HepG2 (cell line): ENCODE results near the gene FHIT. TPM values are rescaled to one million over a fixed set of nuclear protein-coding genes. Genes with fewer than 3 reads are reported as not detected.
A peak's percentile ranks its signal among the peaks of the same experiment; 100 is the strongest.

Experiments
- ATAC-seq: fragments of 200-7000 bp; cut with Tn5 transposase; 3 replicates; pipeline ENCODE4 v1.9.1; 2020; ENCODE audit warnings: mild to moderate bottlenecking, moderate library complexity
- BruUV-seq: library from RNA; stranded (reverse); fragments of 400-500 nt; replicated peaks from 2 replicates; lab custom pipeline; 2021; lab: Mats Ljungman, UMichigan
- CTCF ChIA-PET: fragments of 300-600 bp; formaldehyde crosslinking; extraction: SDS; loops from one replicate; lab custom pipeline; 2021; ENCODE audit warnings: low total read pairs, inconsistent platforms, low intra/inter-chr PET ratio; lab: Yijun Ruan, JAX
- POLR2A ChIA-PET: fragments of 350-600 bp; sonication (Branson Sonifier 250); formaldehyde crosslinking; loops from one replicate; lab custom pipeline; 2020; ENCODE audit warnings: antibody characterized with exemption, inconsistent platforms; lab: Yijun Ruan, JAX
- DNase-seq: peaks from one replicate; pipeline ENCODE4 v3.0.0-alpha.2; 2015; ENCODE audit warnings: low spot score
- FAIRE-seq: peaks from 3 replicates; lab custom pipeline; 2011; peaks lifted over from hg19 to GRCh38; lab: Jason Lieb, UNC
- H2AFZ ChIP-seq: one replicate; pipeline ENCODE4 v1.6.1; 2011; ENCODE audit warnings: low read length, inconsistent platforms
- H3K27ac ChIP-seq: fragments of 300-600 bp; 3 replicates; pipeline ENCODE4 v1.8.0; 2011; ENCODE audit warnings: mixed run types, mild to moderate bottlenecking, mixed read lengths, low read length, inconsistent platforms; ENCODE audit not compliant: insufficient read depth; ENCODE audit errors: extremely low read length
- H3K27me3 ChIP-seq, 2 experiments: fragments of 200-600 bp in 1 of 2; 2 replicates in 1 of 2; 3 replicates in 1 of 2; pipeline versions ENCODE4 v1.6.0 to v1.8.0; 2011; ENCODE audit warnings: low read length in 2 of 2, mild to moderate bottlenecking in 2 of 2, moderate library complexity in 2 of 2, inconsistent platforms in 1 of 2; ENCODE audit not compliant: insufficient read depth in 2 of 2, control insufficient read depth in 1 of 2
- H3K36me3 ChIP-seq, 2 experiments: fragments of 200-600 bp in 1 of 2; replicated peaks in 1 of 2; 2 replicates in 1 of 2; 3 replicates in 1 of 2; pipeline versions ENCODE4 v1.5.1 to v1.8.0; 2011; ENCODE audit warnings: low read length in 2 of 2, inconsistent platforms in 1 of 2; ENCODE audit not compliant: insufficient read depth in 2 of 2, control insufficient read depth in 1 of 2
- H3K4me1 ChIP-seq: 2 replicates; pipeline ENCODE4 v1.5.1; 2012; ENCODE audit warnings: low read length, inconsistent platforms; ENCODE audit not compliant: insufficient read depth
- H3K4me2 ChIP-seq: 2 replicates; pipeline ENCODE4 v1.6.0; 2011; ENCODE audit warnings: low read depth, low read length, inconsistent platforms
- H3K4me3 ChIP-seq, 3 experiments: fragments of 200-600 bp in 1 of 3; sonication (generic), shearing (Covaris generic) in 1 of 3; replicated peaks in 1 of 3; 2 replicates each; pipeline ENCODE4 v1.5.1; 2011 to 2016; ENCODE audit warnings: low read length in 3 of 3, inconsistent platforms in 2 of 3, low read depth in 2 of 3, mild to moderate bottlenecking in 2 of 3, control low read depth in 1 of 3, mixed read lengths in 1 of 3; ENCODE audit not compliant: insufficient read depth in 1 of 3
- H3K79me2 ChIP-seq: one replicate; pipeline ENCODE4 v1.6.1; 2011; ENCODE audit warnings: low read length, inconsistent platforms; ENCODE audit not compliant: insufficient read depth
- H3K9ac ChIP-seq: 2 replicates; pipeline ENCODE4 v1.6.0; 2011; ENCODE audit warnings: mild to moderate bottlenecking, low read depth, low read length, inconsistent platforms; ENCODE audit not compliant: insufficient read depth
- H3K9me3 ChIP-seq: 2 replicates; pipeline ENCODE4 v1.5.1; 2012; ENCODE audit warnings: mild to moderate bottlenecking, low read length
- H4K20me1 ChIP-seq: 2 replicates; pipeline ENCODE4 v1.6.0; 2011; ENCODE audit warnings: inconsistent platforms, mild to moderate bottlenecking, low read length, moderate library complexity; ENCODE audit not compliant: insufficient read depth
- ETV6 ChIP-seq: sonication (generic); formaldehyde crosslinking; conservative IDR thresholded peaks from 2 replicates; pipeline ENCODE4 v1.4.0; 2020; ENCODE audit warnings: missing genetic modification reagents
- HIVEP1 ChIP-seq: sonication (generic); formaldehyde crosslinking; IDR thresholded peaks from 2 replicates; pipeline ENCODE4 v1.4.0; 2020; ENCODE audit warnings: mild to moderate bottlenecking, missing genetic modification reagents
- SMC3 ChIP-seq: IDR thresholded peaks from 2 replicates; pipeline ENCODE4 v1.6.1; 2011; ENCODE audit warnings: low read length, improper control_type of control experiment
- THRA ChIP-seq: sonication (generic); formaldehyde crosslinking; IDR thresholded peaks from 2 replicates; pipeline ENCODE4 v1.4.0; 2020; ENCODE audit warnings: missing genetic modification reagents, borderline replicate concordance
- TSC22D2 ChIP-seq: sonication (generic); formaldehyde crosslinking; IDR thresholded peaks from 2 replicates; pipeline ENCODE4 v1.5.1; 2020; ENCODE audit warnings: missing genetic modification reagents, mild to moderate bottlenecking, borderline replicate concordance
- ZBTB4 ChIP-seq: sonication (generic); formaldehyde crosslinking; IDR thresholded peaks from 2 replicates; pipeline ENCODE4 v1.4.0; 2020; ENCODE audit warnings: missing genetic modification reagents, mild to moderate bottlenecking, borderline replicate concordance
- ZNF235 ChIP-seq: sonication (generic); formaldehyde crosslinking; IDR thresholded peaks from 2 replicates; pipeline ENCODE4 v1.8.1; 2023; ENCODE audit warnings: mild to moderate bottlenecking, missing genetic modification reagents, borderline replicate concordance
- ZNF251 ChIP-seq: sonication (generic); formaldehyde crosslinking; IDR thresholded peaks from 2 replicates; pipeline ENCODE4 v1.9.0; 2021; ENCODE audit warnings: mild to moderate bottlenecking, missing genetic modification reagents
- ZNF782 ChIP-seq: sonication (generic); formaldehyde crosslinking; IDR thresholded peaks from 2 replicates; pipeline ENCODE4 v1.4.0; 2020; ENCODE audit warnings: missing genetic modification reagents, mild to moderate bottlenecking, borderline replicate concordance
- in situ Hi-C: cut with HindIII; loops from 2 replicates; pipeline ENCODE4 v1.10.0; 2017; ENCODE audit warnings: low pct_unique_long_range_greater_than_20kb; ENCODE audit not compliant: extremely low pct_ligation_motif_present
- intact Hi-C: fragments of 100-400 bp; cut with micrococcal nuclease; formaldehyde crosslinking; loops from one replicate; pipeline ENCODE4 v1.10.0; 2022; ENCODE audit not compliant: unreplicated experiment
- polyA plus RNA-seq, 8 experiments: library from polyadenylated mRNA; depleted of rRNA in 3 of 8; stranded (reverse) in 7 of 8; unstranded in 1 of 8; fragments of >200 nt; fragmentation: Illumina TruSeq in 4 of 8; extraction: Trizol in 4 of 8; gene quantifications; 2 replicates each; pipeline versions ENCODE4 v1.2.1 to v1.2.3, GENCODE V29; 2011 to 2016; ENCODE audit warnings: low read depth in 4 of 8, missing spikeins in 1 of 8, mixed read lengths in 1 of 8; ENCODE audit not compliant: insufficient read depth in 1 of 8
- total RNA-seq, 5 experiments: library from RNA; depleted of rRNA; stranded (reverse); fragments of >200 nt; fragmentation: Illumina TruSeq; extraction: Trizol; gene quantifications; 2 replicates each; pipeline ENCODE4 v1.2.3, GENCODE V29; 2016; ENCODE audit warnings: low read depth in 1 of 5
- TF ChIP-seq, protein P1 (sequence below): conservative IDR thresholded peaks from 2 replicates; pipeline ENCODE4 v1.6.1; 2018; ENCODE audit warnings: missing genetic modification reagents
- TF ChIP-seq, protein P2 (sequence below): sonication (generic); formaldehyde crosslinking; IDR thresholded peaks from 2 replicates; pipeline ENCODE4 v1.5.0; 2020; ENCODE audit warnings: mild to moderate bottlenecking, missing genetic modification reagents
- TF ChIP-seq, protein P3 (sequence below): sonication (generic); formaldehyde crosslinking; IDR thresholded peaks from 2 replicates; pipeline ENCODE4 v1.5.0; 2020; ENCODE audit warnings: mild to moderate bottlenecking, missing genetic modification reagents, moderate library complexity

FHIT gene
- total and polyA plus RNA-seq, 2 of the 13 experiments (the other 11 are each of a cell fraction or from before 2014, with no cell fraction given), result 4.0 to 4.6 TPM

DNA sequence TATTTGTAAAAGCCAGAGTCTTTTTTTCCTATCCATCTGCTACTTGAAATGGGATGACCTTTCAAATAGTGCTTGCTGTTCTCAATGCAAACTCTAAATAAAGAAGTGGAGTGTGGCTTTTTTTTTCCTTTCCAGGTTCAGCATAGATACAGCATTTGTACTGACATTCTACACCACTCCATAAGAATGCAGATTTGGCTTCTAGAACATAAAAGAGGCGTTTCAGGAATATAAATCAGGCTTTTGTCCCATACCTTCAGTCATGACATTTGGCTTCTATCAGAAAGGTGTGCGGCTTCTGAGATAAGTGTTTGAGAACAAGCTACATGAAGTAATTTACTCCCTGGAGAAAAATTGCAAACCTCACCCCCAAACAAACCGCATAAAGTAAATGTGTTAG, 553.1 kb downstream of the FHIT start (continued):
- no peak for TF ChIP-seq ZNF782 (CRISPR knock-in tag)
- no peak for TF ChIP-seq ZNF235 (CRISPR knock-in tag)
- no peak for TF ChIP-seq SMC3
- TF ChIP-seq TSC22D2 (CRISPR knock-in tag), result no peak
- TF ChIP-seq, protein P1, sequence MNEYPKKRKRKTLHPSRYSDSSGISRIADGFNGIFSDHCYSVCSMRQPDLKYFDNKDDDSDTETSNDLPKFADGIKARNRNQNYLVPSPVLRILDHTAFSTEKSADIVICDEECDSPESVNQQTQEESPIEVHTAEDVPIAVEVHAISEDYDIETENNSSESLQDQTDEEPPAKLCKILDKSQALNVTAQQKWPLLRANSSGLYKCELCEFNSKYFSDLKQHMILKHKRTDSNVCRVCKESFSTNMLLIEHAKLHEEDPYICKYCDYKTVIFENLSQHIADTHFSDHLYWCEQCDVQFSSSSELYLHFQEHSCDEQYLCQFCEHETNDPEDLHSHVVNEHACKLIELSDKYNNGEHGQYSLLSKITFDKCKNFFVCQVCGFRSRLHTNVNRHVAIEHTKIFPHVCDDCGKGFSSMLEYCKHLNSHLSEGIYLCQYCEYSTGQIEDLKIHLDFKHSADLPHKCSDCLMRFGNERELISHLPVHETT (CRISPR knock-in tag), result no peak
- TF ChIP-seq ETV6 (CRISPR knock-in tag), result no peak
- TF ChIP-seq, protein P2, sequence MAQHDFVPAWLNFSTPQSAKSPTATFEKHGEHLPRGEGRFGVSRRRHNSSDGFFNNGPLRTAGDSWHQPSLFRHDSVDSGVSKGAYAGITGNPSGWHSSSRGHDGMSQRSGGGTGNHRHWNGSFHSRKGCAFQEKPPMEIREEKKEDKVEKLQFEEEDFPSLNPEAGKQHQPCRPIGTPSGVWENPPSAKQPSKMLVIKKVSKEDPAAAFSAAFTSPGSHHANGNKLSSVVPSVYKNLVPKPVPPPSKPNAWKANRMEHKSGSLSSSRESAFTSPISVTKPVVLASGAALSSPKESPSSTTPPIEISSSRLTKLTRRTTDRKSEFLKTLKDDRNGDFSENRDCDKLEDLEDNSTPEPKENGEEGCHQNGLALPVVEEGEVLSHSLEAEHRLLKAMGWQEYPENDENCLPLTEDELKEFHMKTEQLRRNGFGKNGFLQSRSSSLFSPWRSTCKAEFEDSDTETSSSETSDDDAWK, result no peak
- TF ChIP-seq, protein P3, sequence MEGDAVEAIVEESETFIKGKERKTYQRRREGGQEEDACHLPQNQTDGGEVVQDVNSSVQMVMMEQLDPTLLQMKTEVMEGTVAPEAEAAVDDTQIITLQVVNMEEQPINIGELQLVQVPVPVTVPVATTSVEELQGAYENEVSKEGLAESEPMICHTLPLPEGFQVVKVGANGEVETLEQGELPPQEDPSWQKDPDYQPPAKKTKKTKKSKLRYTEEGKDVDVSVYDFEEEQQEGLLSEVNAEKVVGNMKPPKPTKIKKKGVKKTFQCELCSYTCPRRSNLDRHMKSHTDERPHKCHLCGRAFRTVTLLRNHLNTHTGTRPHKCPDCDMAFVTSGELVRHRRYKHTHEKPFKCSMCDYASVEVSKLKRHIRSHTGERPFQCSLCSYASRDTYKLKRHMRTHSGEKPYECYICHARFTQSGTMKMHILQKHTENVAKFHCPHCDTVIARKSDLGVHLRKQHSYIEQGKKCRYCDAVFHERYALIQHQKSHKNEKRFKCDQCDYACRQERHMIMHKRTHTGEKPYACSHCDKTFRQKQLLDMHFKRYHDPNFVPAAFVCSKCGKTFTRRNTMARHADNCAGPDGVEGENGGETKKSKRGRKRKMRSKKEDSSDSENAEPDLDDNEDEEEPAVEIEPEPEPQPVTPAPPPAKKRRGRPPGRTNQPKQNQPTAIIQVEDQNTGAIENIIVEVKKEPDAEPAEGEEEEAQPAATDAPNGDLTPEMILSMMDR (CRISPR knock-in tag), result no peak

DNA sequence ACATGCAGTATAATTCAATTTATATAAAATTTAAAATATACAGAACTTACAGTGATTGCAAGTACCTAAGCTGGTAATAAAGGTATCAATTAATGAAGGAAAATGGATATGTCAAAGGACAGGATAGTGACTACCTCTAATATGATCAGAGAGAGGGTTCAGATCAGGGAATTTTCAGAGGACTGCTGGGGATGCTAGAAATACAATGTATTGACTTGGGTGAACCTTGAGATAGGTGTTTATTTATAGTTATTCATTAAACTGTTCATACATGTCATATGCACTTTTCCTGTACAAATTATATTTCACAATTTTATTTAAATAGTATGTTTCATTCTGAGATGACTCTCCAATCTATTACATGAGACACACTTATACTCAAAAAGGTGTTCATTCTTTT, 554.1 kb downstream of the FHIT start:
- FAIRE-seq (no peak), ATAC-seq (peak; percentile 63; the same call in 2 of the 3 replicates), DNase-seq (no peak)
- no TSS peak for BruUV-seq
- ChIA-PET POLR2A (no interaction called here), CTCF (no interaction called here)
- H3K9me3 ChIP-seq, result no peaks in the 10 kb centered on the region
- H3K4me1 ChIP-seq, result 0 out of 2 replicates have a peak, but pooled peaks cover 8% of the 10 kb centered on the region
- intact Hi-C loops (no loop called here), in situ Hi-C loops (no loop called here)
- H4K20me1 ChIP-seq, result no peaks in the 10 kb centered on the region
- H3K27me3 ChIP-seq, result no peaks in the 10 kb centered on the region
- no peak overlapping the region for H3K4me2 ChIP-seq
- no peak overlapping the region for H3K9ac ChIP-seq
- no peak overlapping the region for H2AFZ ChIP-seq
- H3K4me3 ChIP-seq, result no peak overlapping the region
- H3K79me2 ChIP-seq, result no peaks in the 10 kb centered on the region
- no peaks in the 10 kb centered on the region for H3K36me3 ChIP-seq
- H3K27ac ChIP-seq, result no peak overlapping the region
- no peak for TF ChIP-seq ZNF251
- no peak for TF ChIP-seq HIVEP1 (CRISPR knock-in tag)
- TF ChIP-seq ZBTB4, result no peak
- no peak for TF ChIP-seq THRA (CRISPR knock-in tag)
